Keratinocyte (primary cell): ENCODE data around the gene CGNL1. TPM values are rescaled to one million over a fixed set of nuclear protein-coding genes. Genes with fewer than 3 reads are reported as not detected.
A peak's percentile ranks its signal among the peaks of the same experiment; 100 is the strongest.

Experiments
- DNase-seq: peaks from one replicate; pipeline ENCODE4 v3.0.0-alpha.2; 2011; ENCODE audit warnings: low read depth, missing footprints, low spot score
- FAIRE-seq: peaks from 2 replicates; lab custom pipeline; 2011; peaks lifted over from hg19 to GRCh38; lab: Jason Lieb, UNC
- H2AFZ ChIP-seq: 2 replicates; pipeline ENCODE4 v1.6.0; 2012; ENCODE audit warnings: low read length, control low read depth, inconsistent platforms; ENCODE audit not compliant: control insufficient read depth
- H3K27ac ChIP-seq: 2 replicates; pipeline ENCODE4 v1.5.1; 2011; ENCODE audit warnings: low read length; ENCODE audit not compliant: control insufficient read depth, insufficient read depth
- H3K27me3 ChIP-seq: 3 replicates; pipeline ENCODE4 v1.6.0; 2011; ENCODE audit warnings: low read length; ENCODE audit not compliant: control insufficient read depth, insufficient read depth; ENCODE audit errors: extremely low read depth
- H3K36me3 ChIP-seq, 2 experiments: 2 replicates in 1 of 2; 3 replicates in 1 of 2; pipeline ENCODE4 v1.5.1; 2011; ENCODE audit warnings: low read length in 2 of 2, mild to moderate bottlenecking in 1 of 2; ENCODE audit not compliant: control insufficient read depth in 2 of 2, insufficient read depth in 2 of 2; ENCODE audit errors: extremely low read depth in 1 of 2
- H3K4me1 ChIP-seq: 3 replicates; pipeline ENCODE4 v1.5.1; 2011; ENCODE audit warnings: low read length; ENCODE audit not compliant: control insufficient read depth, insufficient read depth; ENCODE audit errors: extremely low read depth
- H3K4me2 ChIP-seq: 3 replicates; pipeline ENCODE4 v1.6.0; 2011; ENCODE audit warnings: low read depth, low read length; ENCODE audit not compliant: control insufficient read depth, insufficient read depth; ENCODE audit errors: extremely low read depth
- H3K4me3 ChIP-seq, 3 experiments: fragments of 200-600 bp in 1 of 3; sonication (generic) in 1 of 3; 2 replicates in 2 of 3; 3 replicates in 1 of 3; pipeline ENCODE4 v1.5.1; 2011 to 2016; ENCODE audit warnings: low read length in 3 of 3, mild to moderate bottlenecking in 3 of 3, control low read depth in 2 of 3, inconsistent platforms in 1 of 3, low read depth in 1 of 3, mixed read lengths in 1 of 3, mixed run types in 1 of 3, moderate library complexity in 1 of 3; ENCODE audit not compliant: control insufficient read depth in 2 of 3, insufficient read depth in 2 of 3; ENCODE audit errors: extremely low read depth in 1 of 3
- H3K79me2 ChIP-seq: 2 replicates; pipeline ENCODE4 v1.6.0; 2012; ENCODE audit warnings: low read length; ENCODE audit not compliant: control insufficient read depth, insufficient read depth
- H3K9ac ChIP-seq: 3 replicates; pipeline ENCODE4 v1.6.0; 2011; ENCODE audit warnings: low read length; ENCODE audit not compliant: control insufficient read depth, insufficient read depth; ENCODE audit errors: extremely low read depth
- H3K9me1 ChIP-seq: 3 replicates; pipeline ENCODE4 v1.6.0; 2011; ENCODE audit warnings: low read length; ENCODE audit not compliant: control insufficient read depth, insufficient read depth; ENCODE audit errors: extremely low read depth
- H3K9me3 ChIP-seq: 2 replicates; pipeline ENCODE4 v1.5.1; 2012; ENCODE audit warnings: low read depth, low read length; ENCODE audit not compliant: control insufficient read depth
- H4K20me1 ChIP-seq: 3 replicates; pipeline ENCODE4 v1.6.0; 2011; ENCODE audit warnings: low read length; ENCODE audit not compliant: control insufficient read depth, insufficient read depth; ENCODE audit errors: extremely low read depth
- EZH2 ChIP-seq: IDR thresholded peaks from one replicate; pipeline ENCODE4 v1.6.1; 2012; ENCODE audit warnings: inconsistent platforms, mild to moderate bottlenecking, low read length, moderate library complexity
- dilution Hi-C: fragments of 300-500 bp; cut with MboI; formaldehyde crosslinking; loops from one replicate; pipeline ENCODE4 v1.7.0; 2020; ENCODE audit warnings: low sequenced_read_pairs; ENCODE audit not compliant: extremely low pct_ligation_motif_present
- polyA plus RNA-seq, 5 experiments: library from polyadenylated mRNA; depleted of rRNA in 3 of 5; stranded (reverse) in 3 of 5; stranded (forward) in 1 of 5; unstranded in 1 of 5; fragments of >200 nt; gene quantifications; 1 replicate in 1 of 5; 2 replicates in 3 of 5; 3 replicates in 1 of 5; pipeline versions ENCODE4 v1.2.1 to v1.2.3, GENCODE V29; 2011 to 2012; ENCODE audit warnings: missing spikeins in 2 of 5, low read depth in 1 of 5, low replicate concordance in 1 of 5
- TF ChIP-seq, protein P1 (sequence below), 3 experiments: IDR thresholded peaks in 1 of 3; conservative IDR thresholded peaks in 1 of 3; optimal IDR thresholded peaks in 1 of 3; 2 replicates in 2 of 3; 3 replicates in 1 of 3; pipeline versions ENCODE3 to v1.5.1; 2011; ENCODE audit warnings: low read length in 3 of 3, mild to moderate bottlenecking in 3 of 3, moderate library complexity in 2 of 3, control low read depth in 1 of 3, inconsistent platforms in 1 of 3; ENCODE audit not compliant: insufficient read depth in 2 of 3; ENCODE audit errors: extremely low read depth in 1 of 3

The CGNL1 gene
- polyA plus RNA-seq, 1 donor (not counting 4 experiments of a cell fraction or from before 2014, with no cell fraction given): 0.05 TPM

DNA sequence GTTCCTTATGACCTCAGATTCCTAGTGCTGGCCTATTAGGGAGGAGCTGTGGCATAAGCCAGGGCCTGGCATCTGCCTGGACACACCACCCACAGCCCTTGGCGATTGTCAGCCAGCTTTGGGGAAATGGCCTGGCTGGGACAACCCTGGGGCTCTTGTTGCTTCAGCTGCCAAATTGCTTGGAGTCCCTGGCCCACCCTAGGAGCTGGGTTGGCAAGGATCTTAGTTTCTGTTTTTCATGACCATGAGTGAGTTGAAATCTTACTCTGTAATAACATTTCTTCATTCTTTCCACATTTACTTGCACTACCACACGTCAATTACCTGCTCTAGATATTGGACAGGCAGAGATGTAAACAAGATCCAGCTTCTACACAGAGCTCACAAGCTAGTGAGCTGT, 213.4 kb downstream of the CGNL1 start:
- dilution Hi-C loops: no loop called here
- Histone ChIP-seq H3K9ac (no peak overlapping the region), H3K9me1 (no peaks in the 10 kb centered on the region), H3K27ac (no peak overlapping the region), H3K4me2 (no peak overlapping the region), H2AFZ (no peak overlapping the region), H3K27me3 (no peaks in the 10 kb centered on the region), H3K36me3 (no peaks in the 10 kb centered on the region), H3K4me3 (no peak overlapping the region), H3K4me1 (peaks cover 31% of the 10 kb centered on the region), H3K79me2 (no peaks in the 10 kb centered on the region), H3K9me3 (no peaks in the 10 kb centered on the region), H4K20me1 (no peaks in the 10 kb centered on the region)
- FAIRE-seq (no peak), DNase-seq (no peak)
- TF ChIP-seq, protein P1, sequence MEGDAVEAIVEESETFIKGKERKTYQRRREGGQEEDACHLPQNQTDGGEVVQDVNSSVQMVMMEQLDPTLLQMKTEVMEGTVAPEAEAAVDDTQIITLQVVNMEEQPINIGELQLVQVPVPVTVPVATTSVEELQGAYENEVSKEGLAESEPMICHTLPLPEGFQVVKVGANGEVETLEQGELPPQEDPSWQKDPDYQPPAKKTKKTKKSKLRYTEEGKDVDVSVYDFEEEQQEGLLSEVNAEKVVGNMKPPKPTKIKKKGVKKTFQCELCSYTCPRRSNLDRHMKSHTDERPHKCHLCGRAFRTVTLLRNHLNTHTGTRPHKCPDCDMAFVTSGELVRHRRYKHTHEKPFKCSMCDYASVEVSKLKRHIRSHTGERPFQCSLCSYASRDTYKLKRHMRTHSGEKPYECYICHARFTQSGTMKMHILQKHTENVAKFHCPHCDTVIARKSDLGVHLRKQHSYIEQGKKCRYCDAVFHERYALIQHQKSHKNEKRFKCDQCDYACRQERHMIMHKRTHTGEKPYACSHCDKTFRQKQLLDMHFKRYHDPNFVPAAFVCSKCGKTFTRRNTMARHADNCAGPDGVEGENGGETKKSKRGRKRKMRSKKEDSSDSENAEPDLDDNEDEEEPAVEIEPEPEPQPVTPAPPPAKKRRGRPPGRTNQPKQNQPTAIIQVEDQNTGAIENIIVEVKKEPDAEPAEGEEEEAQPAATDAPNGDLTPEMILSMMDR (optimal IDR thresholded peaks at IDR 0.05 in 1 of 3, IDR thresholded peaks at IDR 0.05 in 1 of 3, conservative IDR thresholded peaks at IDR 0.05 in 1 of 3; ENCODE audit: extremely low read depth in 1 of 3, insufficient read depth in 2 of 3, low read length in 3 of 3): no peak
- no peak for TF ChIP-seq EZH2

DNA sequence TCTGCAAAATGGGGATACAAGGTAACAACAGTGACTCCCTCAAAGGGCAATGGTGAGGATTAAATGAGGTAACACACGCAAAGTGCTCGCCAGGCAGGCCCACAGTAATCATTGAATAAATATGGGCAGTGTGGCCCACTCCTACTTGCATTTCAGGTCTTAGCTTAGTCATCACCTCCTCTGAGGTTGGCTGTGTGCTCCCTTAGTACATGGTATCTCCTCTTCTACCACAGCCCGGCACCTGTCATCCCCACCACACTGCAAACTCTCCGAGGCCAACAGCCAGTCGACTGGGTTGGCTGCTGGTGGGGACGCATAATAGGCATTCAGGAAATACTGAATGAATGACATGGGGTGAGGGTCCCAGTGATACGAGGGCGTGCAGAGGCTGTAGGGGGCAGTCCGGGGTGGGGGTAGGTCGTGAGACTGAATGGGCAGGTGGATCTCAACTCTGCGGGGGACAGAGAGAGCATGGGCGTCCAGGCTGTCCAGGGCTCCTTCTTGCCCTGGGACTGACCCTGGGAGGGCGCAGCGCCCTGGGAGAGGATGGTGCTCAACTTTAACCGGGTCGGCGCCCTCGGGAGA, 215.0 kb downstream of the CGNL1 start:
- peak overlapping the region; percentile 77 for H2AFZ ChIP-seq
- H3K9ac ChIP-seq: peak overlapping the region; percentile 24
- no peaks in the 10 kb centered on the region for H3K27me3 ChIP-seq
- H3K4me2 ChIP-seq: peak overlapping the region; percentile 87
- H3K36me3 ChIP-seq: no peaks in the 10 kb centered on the region
- H3K79me2 ChIP-seq: no peaks in the 10 kb centered on the region
- H3K4me3 ChIP-seq: peak overlapping the region; percentile 46 to 59 (median 54)
- no peaks in the 10 kb centered on the region for H4K20me1 ChIP-seq
- H3K27ac ChIP-seq: no peak overlapping the region
- FAIRE-seq: no peak
- no peak for DNase-seq
- H3K9me1 ChIP-seq: no peaks in the 10 kb centered on the region
- dilution Hi-C loops: no loop called here
- no peak for TF ChIP-seq EZH2
- TF ChIP-seq, protein P1 (optimal IDR thresholded peaks at IDR 0.05 in 1 of 3, IDR thresholded peaks at IDR 0.05 in 1 of 3, conservative IDR thresholded peaks at IDR 0.05 in 1 of 3; ENCODE audit: extremely low read depth in 1 of 3, insufficient read depth in 2 of 3, low read length in 3 of 3): no peak
- H3K9me3 ChIP-seq: no peaks in the 10 kb centered on the region
- H3K4me1 ChIP-seq: peaks cover 31% of the 10 kb centered on the region
